NCI-H1417 (cell line): Measurements from ENCODE around the gene RPS27.

ENCODE experiments used
- DNase-seq, 3 experiments: peaks; one replicate each; lab custom pipeline; 2025; lab: John Stamatoyannopoulos, UW

RPS27 gene

GRCh38 chr1:153990468-153991150 lies at the start of gene RPS27:
Gene RPS27, plus strand, starts transcription at chr1:153990762. Its CDS starts 35 bp downstream, at chr1:153990797.
- peak; percentile 94 to 100 (median 99) for DNase-seq

GRCh38 chr1:153941826-153942725 lies 48.5 kb upstream of the RPS27 start:
- DNase-seq, result no peak

- DNase-seq, result no peak
Observed at GRCh38 chr1:153942766-153943549, 47.6 kb upstream of the RPS27 start.

GRCh38 chr1:153944005-153944826 lies 46.3 kb upstream of the RPS27 start:
- DNase-seq, result no peak

- DNase-seq, result no peak
Observed at GRCh38 chr1:153944827-153945117, 45.8 kb upstream of the RPS27 start.

- DNase-seq, result peak in 2 of 3 experiments; percentile 32 to 63
Observed at GRCh38 chr1:153945131-153945794, 45.3 kb upstream of the RPS27 start.

GRCh38 chr1:153945795-153946621 lies 44.6 kb upstream of the RPS27 start:
- peak; percentile 47 to 79 (median 63) for DNase-seq

GRCh38 chr1:153946622-153947241 lies 43.8 kb upstream of the RPS27 start, which contains the start of gene DENND4B:
Gene DENND4B, minus strand, starts transcription at chr1:153946718. Its CDS starts 2,344 bp downstream, at chr1:153944374.
- DNase-seq, result peak; percentile 79 to 93 (median 82)

GRCh38 chr1:153951183-153951582 lies 39.4 kb upstream of the RPS27 start:
- DNase-seq, result no peak

- no peak for DNase-seq
Observed at GRCh38 chr1:153951801-153952200, 38.8 kb upstream of the RPS27 start.

GRCh38 chr1:153953859-153954365 lies 36.6 kb upstream of the RPS27 start:
- no peak for DNase-seq

GRCh38 chr1:153954826-153955225 lies 35.7 kb upstream of the RPS27 start:
- DNase-seq, result no peak

GRCh38 chr1:153956997-153957715 lies 33.4 kb upstream of the RPS27 start:
- DNase-seq, result no peak

GRCh38 chr1:153957744-153958110 lies 32.8 kb upstream of the RPS27 start:
- DNase-seq, result no peak

- DNase-seq, result peak; percentile 97 to 100 (median 99)
Observed at GRCh38 chr1:153958111-153958960, 32.2 kb upstream of the RPS27 start, which contains the start of gene CRTC2. Gene CRTC2, minus strand, starts transcription at chr1:153958612. Its CDS starts 115 bp downstream, at chr1:153958497.

GRCh38 chr1:153958961-153959260 lies 31.7 kb upstream of the RPS27 start:
- no peak for DNase-seq

- no peak for DNase-seq
Observed at GRCh38 chr1:153959454-153959853, 31.1 kb upstream of the RPS27 start.

GRCh38 chr1:153960206-153960605 lies 30.4 kb upstream of the RPS27 start:
- DNase-seq, result no peak
